Measurements from ENCODE around the gene SSBP4.

Gene SSBP4

GRCh38 chr19:18446811-18447359 is 27.7 kb downstream of the SSBP4 start:
- no peak for DNase-seq

GRCh38 chr19:18449552-18449951 is 30.4 kb downstream of the SSBP4 start:
- no peak for DNase-seq

- DNase-seq = no peak
Measured at GRCh38 chr19:18450021-18450930, 31.1 kb downstream of the SSBP4 start.

GRCh38 chr19:18450931-18451836 is 32.0 kb downstream of the SSBP4 start:
- DNase-seq = no peak

- no peak for DNase-seq
Measured at GRCh38 chr19:18452386-18452785, 33.2 kb downstream of the SSBP4 start.

- DNase-seq = no peak
Measured at GRCh38 chr19:18453269-18454024, 34.2 kb downstream of the SSBP4 start.

GRCh38 chr19:18456279-18456678 is 37.1 kb downstream of the SSBP4 start:
- DNase-seq = no peak

- no peak for DNase-seq
Measured at GRCh38 chr19:18456974-18457373, 37.8 kb downstream of the SSBP4 start.

- DNase-seq = no peak
Measured at GRCh38 chr19:18457483-18458331, 38.5 kb downstream of the SSBP4 start.

GRCh38 chr19:18460900-18461299 is 41.7 kb downstream of the SSBP4 start:
- DNase-seq = no peak

- DNase-seq = no peak
Measured at GRCh38 chr19:18461471-18461870, 42.3 kb downstream of the SSBP4 start.

GRCh38 chr19:18464646-18465045 is 45.4 kb downstream of the SSBP4 start:
- DNase-seq = no peak

GRCh38 chr19:18465214-18465963 is 46.2 kb downstream of the SSBP4 start:
- no peak for DNase-seq

GRCh38 chr19:18465964-18466339 is 46.8 kb downstream of the SSBP4 start:
- no peak for DNase-seq

- no peak for DNase-seq
Measured at GRCh38 chr19:18466354-18466753, 47.2 kb downstream of the SSBP4 start.

GRCh38 chr19:18467978-18468377 is 48.8 kb downstream of the SSBP4 start:
- no peak for DNase-seq

GRCh38 chr19:18468517-18468916 is 49.3 kb downstream of the SSBP4 start:
- no peak for DNase-seq

- DNase-seq = no peak
Measured at GRCh38 chr19:18469069-18469846, 50.1 kb downstream of the SSBP4 start.

GRCh38 chr19:18470787-18471186 is 51.6 kb downstream of the SSBP4 start:
- DNase-seq = no peak

All from SIG-M5 (cell line).